T-helper 1 cell treated with Interleukin-12 subunit alpha and Interleukin-12 subunit beta and Interleukin-4 antibody, amounts not matched to agents 30 μg/mL and 1 μg/mL, for 36 hours (primary cell): ENCODE data around the gene TPX2.

Experiments used
- H3K27ac Mint-ChIP-seq: one replicate; pipeline ENCODE4 v1.8.0; 2021; ENCODE audit warnings: mild to moderate bottlenecking, mixed read lengths
- H3K27me3 Mint-ChIP-seq: one replicate; pipeline ENCODE4 v1.8.0; 2021; ENCODE audit warnings: low read depth, mixed read lengths
- H3K36me3 Mint-ChIP-seq: one replicate; pipeline ENCODE4 v1.8.0; 2021; ENCODE audit warnings: low read depth, mixed read lengths
- H3K4me1 Mint-ChIP-seq: one replicate; pipeline ENCODE4 v1.8.0; 2021; ENCODE audit warnings: low read depth, mixed read lengths
- H3K4me3 Mint-ChIP-seq: one replicate; pipeline ENCODE4 v1.8.0; 2021; ENCODE audit warnings: mild to moderate bottlenecking, moderate library complexity, mixed read lengths
- H3K9me3 Mint-ChIP-seq: one replicate; pipeline ENCODE4 v1.8.0; 2021; ENCODE audit warnings: mixed read lengths

Gene TPX2

GRCh38 chr20:31712112-31712553 lies 27.0 kb upstream of the TPX2 start:
- Mint-ChIP-seq H3K4me1 (peaks cover 76% of the 10 kb centered on the region), H3K36me3 (peaks cover 58% of the 10 kb centered on the region), H3K9me3 (no peaks in the 10 kb centered on the region), H3K27ac (peak overlapping the region; percentile 31), H3K4me3 (no peak overlapping the region), H3K27me3 (no peaks in the 10 kb centered on the region)

- peak overlapping the region; percentile 78 for H3K27ac Mint-ChIP-seq
- peaks cover 81% of the 10 kb centered on the region for H3K4me1 Mint-ChIP-seq
- H3K27me3 Mint-ChIP-seq, result no peaks in the 10 kb centered on the region
- H3K9me3 Mint-ChIP-seq, result no peaks in the 10 kb centered on the region
- H3K4me3 Mint-ChIP-seq, result peak overlapping the region; percentile 12
- peaks cover 62% of the 10 kb centered on the region for H3K36me3 Mint-ChIP-seq
These were observed 26.4 kb upstream of the TPX2 start for GRCh38 chr20:31712564-31713311.

- Mint-ChIP-seq H3K4me3 (peak overlapping the region; percentile 41), H3K4me1 (peaks cover 76% of the 10 kb centered on the region), H3K27me3 (no peaks in the 10 kb centered on the region), H3K9me3 (no peaks in the 10 kb centered on the region), H3K27ac (peak overlapping the region; percentile 78), H3K36me3 (peaks cover 64% of the 10 kb centered on the region)
These were observed 25.5 kb upstream of the TPX2 start for GRCh38 chr20:31713312-31714273.

GRCh38 chr20:31715766-31716165 lies 23.3 kb upstream of the TPX2 start:
- Mint-ChIP-seq H3K4me1 (peaks cover 79% of the 10 kb centered on the region), H3K4me3 (peak overlapping the region; percentile 88), H3K9me3 (no peaks in the 10 kb centered on the region), H3K27ac (peak overlapping the region; percentile 53), H3K27me3 (no peaks in the 10 kb centered on the region), H3K36me3 (peaks cover 78% of the 10 kb centered on the region)

- Mint-ChIP-seq H3K27ac (peak overlapping the region; percentile 78), H3K4me3 (peak overlapping the region; percentile 88), H3K36me3 (peaks cover 79% of the 10 kb centered on the region), H3K4me1 (peaks cover 73% of the 10 kb centered on the region), H3K9me3 (no peaks in the 10 kb centered on the region), H3K27me3 (no peaks in the 10 kb centered on the region)
These were observed 22.7 kb upstream of the TPX2 start for GRCh38 chr20:31716351-31716750.

- Mint-ChIP-seq H3K36me3 (peaks cover 84% of the 10 kb centered on the region), H3K4me1 (peaks cover 67% of the 10 kb centered on the region), H3K9me3 (no peaks in the 10 kb centered on the region), H3K4me3 (peak overlapping the region; percentile 88), H3K27ac (peak overlapping the region; percentile 78), H3K27me3 (no peaks in the 10 kb centered on the region)
These were observed 22.1 kb upstream of the TPX2 start for GRCh38 chr20:31716818-31717477.

GRCh38 chr20:31717478-31718201 lies 21.4 kb upstream of the TPX2 start:
- H3K27me3 Mint-ChIP-seq, result no peaks in the 10 kb centered on the region
- H3K27ac Mint-ChIP-seq, result peak overlapping the region; percentile 78
- H3K9me3 Mint-ChIP-seq, result no peaks in the 10 kb centered on the region
- H3K4me1 Mint-ChIP-seq, result peaks cover 62% of the 10 kb centered on the region
- peaks cover 89% of the 10 kb centered on the region for H3K36me3 Mint-ChIP-seq
- H3K4me3 Mint-ChIP-seq, result peak overlapping the region; percentile 88

GRCh38 chr20:31718952-31719643 lies 20.0 kb upstream of the TPX2 start:
- peaks cover 53% of the 10 kb centered on the region for H3K4me1 Mint-ChIP-seq
- no peaks in the 10 kb centered on the region for H3K9me3 Mint-ChIP-seq
- H3K27me3 Mint-ChIP-seq, result no peaks in the 10 kb centered on the region
- H3K4me3 Mint-ChIP-seq, result peak overlapping the region; percentile 97
- H3K36me3 Mint-ChIP-seq, result peaks cover 75% of the 10 kb centered on the region
- H3K27ac Mint-ChIP-seq, result peak overlapping the region; percentile 33

GRCh38 chr20:31719644-31720485 lies 19.2 kb upstream of the TPX2 start:
- no peaks in the 10 kb centered on the region for H3K27me3 Mint-ChIP-seq
- H3K4me1 Mint-ChIP-seq, result peaks cover 49% of the 10 kb centered on the region
- peak overlapping the region; percentile 97 for H3K4me3 Mint-ChIP-seq
- peaks cover 67% of the 10 kb centered on the region for H3K36me3 Mint-ChIP-seq
- peak overlapping the region; percentile 91 for H3K27ac Mint-ChIP-seq
- H3K9me3 Mint-ChIP-seq, result no peaks in the 10 kb centered on the region

GRCh38 chr20:31720486-31721407 lies 18.3 kb upstream of the TPX2 start:
- peak overlapping the region; percentile 97 for H3K4me3 Mint-ChIP-seq
- H3K27me3 Mint-ChIP-seq, result no peaks in the 10 kb centered on the region
- peak overlapping the region; percentile 91 for H3K27ac Mint-ChIP-seq

GRCh38 chr20:31721408-31722256 lies 17.5 kb upstream of the TPX2 start:
- Mint-ChIP-seq H3K4me3 (peak overlapping the region; percentile 97), H3K27ac (peak overlapping the region; percentile 91), H3K27me3 (no peaks in the 10 kb centered on the region), H3K36me3 (peaks cover 53% of the 10 kb centered on the region), H3K4me1 (peaks cover 34% of the 10 kb centered on the region), H3K9me3 (no peaks in the 10 kb centered on the region)

More at GRCh38 chr20:31720486-31721407, 18.3 kb upstream of the TPX2 start:
- peaks cover 43% of the 10 kb centered on the region for H3K4me1 Mint-ChIP-seq
- no peaks in the 10 kb centered on the region for H3K9me3 Mint-ChIP-seq
- H3K36me3 Mint-ChIP-seq, result peaks cover 61% of the 10 kb centered on the region
